ENCODE measurements around the gene FRMD4A. TPM values are rescaled to one million over a fixed set of nuclear protein-coding genes. Genes with fewer than 3 reads are reported as not detected.

FRMD4A gene
- polyA plus RNA-seq, 1 donor (not counting 4 experiments of a cell fraction or from before 2014, with no cell fraction given) = 12.9 TPM

DNA sequence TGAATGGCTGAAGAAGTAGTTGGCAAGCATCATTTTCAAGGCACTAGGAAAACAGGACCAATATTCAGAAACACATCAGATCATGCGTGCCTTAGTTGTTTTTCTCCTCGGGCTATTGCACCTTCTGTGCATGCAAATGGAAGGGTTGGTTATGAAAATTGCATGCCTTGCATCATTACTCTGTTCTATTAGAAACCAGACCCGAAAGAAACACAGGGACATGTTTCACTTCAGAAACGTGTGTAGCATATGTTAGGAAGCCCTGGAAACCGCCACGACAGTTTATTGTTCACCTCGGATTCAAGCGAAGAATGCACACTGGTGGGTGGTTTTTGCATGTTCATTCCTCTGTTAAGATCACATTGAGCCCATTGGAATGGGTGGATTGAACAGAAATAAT is 214.7 kb downstream of the FRMD4A start:
- TF ChIP-seq, protein P1, sequence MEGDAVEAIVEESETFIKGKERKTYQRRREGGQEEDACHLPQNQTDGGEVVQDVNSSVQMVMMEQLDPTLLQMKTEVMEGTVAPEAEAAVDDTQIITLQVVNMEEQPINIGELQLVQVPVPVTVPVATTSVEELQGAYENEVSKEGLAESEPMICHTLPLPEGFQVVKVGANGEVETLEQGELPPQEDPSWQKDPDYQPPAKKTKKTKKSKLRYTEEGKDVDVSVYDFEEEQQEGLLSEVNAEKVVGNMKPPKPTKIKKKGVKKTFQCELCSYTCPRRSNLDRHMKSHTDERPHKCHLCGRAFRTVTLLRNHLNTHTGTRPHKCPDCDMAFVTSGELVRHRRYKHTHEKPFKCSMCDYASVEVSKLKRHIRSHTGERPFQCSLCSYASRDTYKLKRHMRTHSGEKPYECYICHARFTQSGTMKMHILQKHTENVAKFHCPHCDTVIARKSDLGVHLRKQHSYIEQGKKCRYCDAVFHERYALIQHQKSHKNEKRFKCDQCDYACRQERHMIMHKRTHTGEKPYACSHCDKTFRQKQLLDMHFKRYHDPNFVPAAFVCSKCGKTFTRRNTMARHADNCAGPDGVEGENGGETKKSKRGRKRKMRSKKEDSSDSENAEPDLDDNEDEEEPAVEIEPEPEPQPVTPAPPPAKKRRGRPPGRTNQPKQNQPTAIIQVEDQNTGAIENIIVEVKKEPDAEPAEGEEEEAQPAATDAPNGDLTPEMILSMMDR (optimal IDR thresholded peaks at IDR 0.05 in 1 of 3, IDR thresholded peaks at IDR 0.05 in 1 of 3, conservative IDR thresholded peaks at IDR 0.05 in 1 of 3; ENCODE audit: extremely low read depth in 1 of 3, insufficient read depth in 2 of 3, low read length in 3 of 3) = no peak

GRCh38 chr10:14114791-14115190 is 215.9 kb downstream of the FRMD4A start:
- no peak overlapping the region for H3K4me3 ChIP-seq (ENCODE audit: control insufficient read depth in 2 of 3, extremely low read depth in 1 of 3, insufficient read depth in 2 of 3, low read depth in 1 of 3, low read length in 3 of 3)
- no peak for FAIRE-seq
- dilution Hi-C loops (cut with MboI; ENCODE audit: extremely low pct_ligation_motif_present, low sequenced_read_pairs) = no loop called here

More for the DNA sequence above, 214.7 kb downstream of the FRMD4A start:
- no peak for FAIRE-seq
- Histone ChIP-seq H3K27ac (ENCODE audit: control insufficient read depth, insufficient read depth, low read length) (no peak overlapping the region), H3K36me3 (ENCODE audit: control insufficient read depth in 2 of 2, extremely low read depth in 1 of 2, insufficient read depth in 2 of 2, low read length in 2 of 2) (no peaks in the 10 kb centered on the region), H2AFZ (ENCODE audit: control insufficient read depth, low read length) (no peak overlapping the region), H3K27me3 (ENCODE audit: control insufficient read depth, extremely low read depth, insufficient read depth, low read length) (no peaks in the 10 kb centered on the region), H3K4me3 (ENCODE audit: control insufficient read depth in 2 of 3, extremely low read depth in 1 of 3, insufficient read depth in 2 of 3, low read depth in 1 of 3, low read length in 3 of 3) (no peak overlapping the region), H3K79me2 (ENCODE audit: control insufficient read depth, insufficient read depth, low read length) (no peaks in the 10 kb centered on the region), H4K20me1 (ENCODE audit: control insufficient read depth, extremely low read depth, insufficient read depth, low read length) (no peaks in the 10 kb centered on the region), H3K9ac (ENCODE audit: control insufficient read depth, extremely low read depth, insufficient read depth, low read length) (no peak overlapping the region), H3K4me1 (ENCODE audit: control insufficient read depth, extremely low read depth, insufficient read depth, low read length) (no peaks in the 10 kb centered on the region), H3K4me2 (ENCODE audit: control insufficient read depth, extremely low read depth, insufficient read depth, low read depth, low read length) (no peak overlapping the region), H3K9me3 (ENCODE audit: control insufficient read depth, low read depth, low read length) (no peaks in the 10 kb centered on the region), H3K9me1 (ENCODE audit: control insufficient read depth, extremely low read depth, insufficient read depth, low read length) (no peaks in the 10 kb centered on the region)
- dilution Hi-C loops (cut with MboI; ENCODE audit: extremely low pct_ligation_motif_present, low sequenced_read_pairs) = no loop called here
- no peak for DNase-seq (ENCODE audit: low read depth, low spot score)

More at GRCh38 chr10:14114791-14115190, 215.9 kb downstream of the FRMD4A start:
- TF ChIP-seq EZH2 (IDR thresholded peaks at IDR 0.05; ENCODE audit: low read length) = no peak
- TF ChIP-seq, protein P1 (optimal IDR thresholded peaks at IDR 0.05 in 1 of 3, IDR thresholded peaks at IDR 0.05 in 1 of 3, conservative IDR thresholded peaks at IDR 0.05 in 1 of 3; ENCODE audit: extremely low read depth in 1 of 3, insufficient read depth in 2 of 3, low read length in 3 of 3) = no peak
- Histone ChIP-seq H4K20me1 (ENCODE audit: control insufficient read depth, extremely low read depth, insufficient read depth, low read length) (no peaks in the 10 kb centered on the region), H2AFZ (ENCODE audit: control insufficient read depth, low read length) (no peak overlapping the region), H3K36me3 (ENCODE audit: control insufficient read depth in 2 of 2, extremely low read depth in 1 of 2, insufficient read depth in 2 of 2, low read length in 2 of 2) (no peaks in the 10 kb centered on the region), H3K9ac (ENCODE audit: control insufficient read depth, extremely low read depth, insufficient read depth, low read length) (no peak overlapping the region), H3K4me2 (ENCODE audit: control insufficient read depth, extremely low read depth, insufficient read depth, low read depth, low read length) (no peak overlapping the region), H3K9me3 (ENCODE audit: control insufficient read depth, low read depth, low read length) (no peaks in the 10 kb centered on the region), H3K4me1 (ENCODE audit: control insufficient read depth, extremely low read depth, insufficient read depth, low read length) (no peaks in the 10 kb centered on the region), H3K9me1 (ENCODE audit: control insufficient read depth, extremely low read depth, insufficient read depth, low read length) (no peaks in the 10 kb centered on the region), H3K79me2 (ENCODE audit: control insufficient read depth, insufficient read depth, low read length) (no peaks in the 10 kb centered on the region), H3K27ac (ENCODE audit: control insufficient read depth, insufficient read depth, low read length) (no peak overlapping the region), H3K27me3 (ENCODE audit: control insufficient read depth, extremely low read depth, insufficient read depth, low read length) (no peaks in the 10 kb centered on the region)
- no peak for DNase-seq (ENCODE audit: low read depth, low spot score)
